H1 (cell line): ENCODE results near the gene TSFM. TPM values are rescaled to one million over a fixed set of nuclear protein-coding genes. Genes with fewer than 3 reads are reported as not detected.

Source experiments
- BRCA1 ChIP-seq: IDR thresholded peaks from 2 replicates; pipeline ENCODE4 v1.6.1; 2012; ENCODE audit warnings: low read depth, low read length, improper control_type of control experiment
- CHD1 ChIP-seq: IDR thresholded peaks from 2 replicates; pipeline ENCODE4 v1.6.1; 2012; ENCODE audit warnings: low read depth, low read length, improper control_type of control experiment
- CHD2 ChIP-seq: IDR thresholded peaks from 2 replicates; pipeline ENCODE4 v1.6.1; 2012; ENCODE audit warnings: low read length, improper control_type of control experiment
- JUN ChIP-seq: IDR thresholded peaks from 2 replicates; pipeline ENCODE4 v1.6.1; 2011; ENCODE audit warnings: low read depth, mild to moderate bottlenecking, improper control_type of control experiment, low read length
- JUND ChIP-seq: IDR thresholded peaks from 2 replicates; pipeline ENCODE4 v1.6.1; 2011; ENCODE audit warnings: mild to moderate bottlenecking, improper control_type of control experiment, low read length
- KDM1A ChIP-seq: fragments of 200-600, 300-600 bp; sonication (generic); IDR thresholded peaks from 2 replicates; pipeline ENCODE4 v1.7.1; 2016; ENCODE audit warnings: mild to moderate bottlenecking, low read length, borderline replicate concordance
- KDM4A ChIP-seq: IDR thresholded peaks from one replicate; pipeline ENCODE4 v1.7.1; 2012; ENCODE audit warnings: low read depth, mild to moderate bottlenecking, moderate library complexity, low read length, inconsistent platforms; ENCODE audit not compliant: severe bottlenecking
- RNF2 ChIP-seq: fragments of 200-900, 300-1000 bp; sonication (generic); IDR thresholded peaks from 2 replicates; pipeline ENCODE4 v1.7.1; 2016; ENCODE audit warnings: borderline replicate concordance, low read depth, mild to moderate bottlenecking, antibody characterized with exemption, low read length; ENCODE audit not compliant: poor library complexity, severe bottlenecking; ENCODE audit errors: missing control alignments
- SIRT6 ChIP-seq: IDR thresholded peaks from one replicate; pipeline ENCODE4 v1.7.1; 2012; ENCODE audit warnings: low read length, inconsistent platforms
- TEAD4 ChIP-seq: IDR thresholded peaks from 2 replicates; pipeline ENCODE4 v1.6.1; 2012; ENCODE audit warnings: low read depth, low read length, inconsistent platforms, mixed read lengths
- polyA plus RNA-seq, 7 experiments: library from polyadenylated mRNA; depleted of rRNA in 3 of 7; stranded (reverse) in 5 of 7; unstranded in 2 of 7; fragments of >200 nt in 5 of 7; fragments of 200-250 nt in 2 of 7; gene quantifications; 1 replicate in 5 of 7; 2 replicates in 1 of 7; 4 replicates in 1 of 7; pipeline versions ENCODE4 v1.2.1 to v1.2.3, GENCODE V29; 2011 to 2013; ENCODE audit warnings: missing spikeins in 2 of 7, mixed read lengths in 2 of 7
- total RNA-seq: library from RNA; stranded (reverse); fragmentation: NEBNext Ultra II Directional; extraction: Animal tissue kit (Norgen Biotek cat#: 25700); gene quantifications from 2 replicates; pipeline ENCODE4 v1.2.1, GENCODE V29; 2021

TSFM gene
- total and polyA plus RNA-seq, 2 of the 8 experiments (the other 6 are each of a cell fraction or from before 2014, with no cell fraction given), result 17.4 to 49.8 TPM

GRCh38 chr12:57738661-57739237 is 43.8 kb upstream of the TSFM start, which contains the start of gene AGAP2 (continued):
- TF ChIP-seq KDM4A, result no peak
- no peak for TF ChIP-seq JUN
- TF ChIP-seq RNF2, result no peak
- TF ChIP-seq JUND, result no peak
- TF ChIP-seq KDM1A, result no peak
- TF ChIP-seq SIRT6, result no peak
- TF ChIP-seq TEAD4, result peak; percentile 34; the same call in 1 of the 2 replicates
- no peak for TF ChIP-seq BRCA1
- no peak for TF ChIP-seq CHD1
- peak; percentile 58; the same call in 1 of the 2 replicates for TF ChIP-seq CHD2
